ENCODE measurements around the gene PLCXD3.

- TF ChIP-seq ZNF274 (IDR thresholded peaks at IDR 0.05; ENCODE audit: low read length) (no peak), ZNF274 (tag by site-specific recombination; IDR thresholded peaks at IDR 0.05; ENCODE audit: borderline replicate concordance) (no peak), SP3 (tag by site-specific recombination; IDR thresholded peaks at IDR 0.05) (no peak), ZNF416 (tag by site-specific recombination; IDR thresholded peaks at IDR 0.05) (no peak), MZF1 (tag by site-specific recombination; IDR thresholded peaks at IDR 0.05; ENCODE audit: borderline replicate concordance) (no peak), ZNF24 (tag by site-specific recombination; IDR thresholded peaks at IDR 0.05) (no peak), SCRT1 (tag by site-specific recombination; IDR thresholded peaks at IDR 0.05; ENCODE audit: borderline replicate concordance) (no peak), CTCF (tag by site-specific recombination; IDR thresholded peaks at IDR 0.05) (no peak)
These were observed 219.1 kb downstream of the PLCXD3 start for GRCh38 chr5:41291323-41291722.

Data from HEK293 (cell line).